Left ventricle myocardium inferior (tissue), 1 donor: Measurements from ENCODE around the gene CDYL2. TPM values are rescaled to one million over a fixed set of nuclear protein-coding genes. Genes with fewer than 3 reads are reported as not detected.

Experiments
- DNase-seq: peaks from one replicate; pipeline ENCODE4 v3.0.0-alpha.2; 2020
- H3K27ac ChIP-seq: fragments of 200-600 bp; replicated peaks from 2 replicates; pipeline ENCODE4 v1.8.0; 2021
- H3K27me3 ChIP-seq: fragments of 200-600 bp; 2 replicates; pipeline ENCODE4 v1.8.0; 2021; ENCODE audit warnings: low read depth
- H3K36me3 ChIP-seq: fragments of 200-600 bp; 2 replicates; pipeline ENCODE4 v1.8.0; 2021
- H3K4me1 ChIP-seq: fragments of 200-600 bp; 2 replicates; pipeline ENCODE4 v1.8.0; 2021
- H3K4me3 ChIP-seq: fragments of 200-600 bp; 2 replicates; pipeline ENCODE4 v1.8.0; 2021; ENCODE audit warnings: mild to moderate bottlenecking, moderate library complexity
- H3K9me3 ChIP-seq: fragments of 200-600 bp; replicated peaks from 2 replicates; pipeline ENCODE4 v1.8.0; 2021
- CTCF ChIP-seq: fragments of 200-600 bp; IDR thresholded peaks from 2 replicates; pipeline ENCODE4 v1.8.0; 2021; ENCODE audit warnings: antibody characterized with exemption, mild to moderate bottlenecking, borderline replicate concordance
- intact Hi-C: fragments of 100-400 bp; cut with micrococcal nuclease; formaldehyde crosslinking; loops from one replicate; pipeline ENCODE4 v1.11.0; 2022
- total RNA-seq: library from RNA; stranded (reverse); fragmentation: NEBNext Ultra II Directional; extraction: Animal tissue kit (Norgen Biotek cat#: 25700); gene quantifications from one replicate; pipeline ENCODE4 v1.2.1, GENCODE V29; 2021
- donor health status: DM: no; HTN: yes; CAD: no; lungs with severe emphysema.

Gene CDYL2
- total RNA-seq, 1 donor from 2014 or later, result 3.2 TPM

- Histone ChIP-seq H3K4me3 (no peak overlapping the region), H3K9me3 (peaks cover 19% of the 10 kb centered on the region), H3K27ac (no peak overlapping the region), H3K27me3 (no peaks in the 10 kb centered on the region), H3K4me1 (no peaks in the 10 kb centered on the region), H3K36me3 (no peaks in the 10 kb centered on the region)
- TF ChIP-seq CTCF, result no peak
- DNase-seq, result no peak
- intact Hi-C loops, result no loop called here
These were observed 95.6 kb downstream of the CDYL2 start for GRCh38 chr16:80708823-80709222.

- Histone ChIP-seq H3K27me3 (no peaks in the 10 kb centered on the region), H3K36me3 (no peaks in the 10 kb centered on the region), H3K4me3 (no peak overlapping the region), H3K4me1 (no peaks in the 10 kb centered on the region), H3K27ac (no peak overlapping the region), H3K9me3 (peaks cover 11% of the 10 kb centered on the region)
- intact Hi-C loops, result no loop called here
- no peak for TF ChIP-seq CTCF
- no peak for DNase-seq
These were observed 96.7 kb downstream of the CDYL2 start for GRCh38 chr16:80707686-80708085.

GRCh38 chr16:80705596-80705995, 98.8 kb downstream of the CDYL2 start:
- Histone ChIP-seq H3K36me3 (no peaks in the 10 kb centered on the region), H3K4me1 (no peaks in the 10 kb centered on the region), H3K27ac (no peak overlapping the region), H3K9me3 (peaks cover 11% of the 10 kb centered on the region), H3K4me3 (no peak overlapping the region), H3K27me3 (no peaks in the 10 kb centered on the region)
- DNase-seq, result no peak
- TF ChIP-seq CTCF, result no peak
- intact Hi-C loops, result no loop called here

- H3K27me3 ChIP-seq, result no peaks in the 10 kb centered on the region
- TF ChIP-seq CTCF, result no peak
- DNase-seq, result no peak
These were observed 99.5 kb downstream of the CDYL2 start for GRCh38 chr16:80704751-80705505.

GRCh38 chr16:80703131-80704071, 101.0 kb downstream of the CDYL2 start:
- no peak overlapping the region for H3K4me3 ChIP-seq
- no peaks in the 10 kb centered on the region for H3K36me3 ChIP-seq
- H3K27me3 ChIP-seq, result no peaks in the 10 kb centered on the region
- peaks cover 26% of the 10 kb centered on the region for H3K9me3 ChIP-seq
- TF ChIP-seq CTCF, result no peak
- H3K4me1 ChIP-seq, result no peaks in the 10 kb centered on the region
- intact Hi-C loops, result no loop called here
- no peak for DNase-seq
- H3K27ac ChIP-seq, result no peak overlapping the region

More at GRCh38 chr16:80704751-80705505, 99.5 kb downstream of the CDYL2 start:
- intact Hi-C loops, result no loop called here
- Histone ChIP-seq H3K36me3 (no peaks in the 10 kb centered on the region), H3K9me3 (peaks cover 13% of the 10 kb centered on the region), H3K4me3 (no peak overlapping the region), H3K27ac (no peak overlapping the region), H3K4me1 (no peaks in the 10 kb centered on the region)
